GM08714 (cell line): ENCODE results near the gene KAZN.

Experiments used
- H3K4me3 ChIP-seq: fragments of 200-500 bp; sonication (Bioruptor generic); 2 replicates; pipeline ENCODE4 v1.5.1; 2014; ENCODE audit warnings: mild to moderate bottlenecking, low read length, inconsistent platforms
- ZNF274 ChIP-seq: IDR thresholded peaks from 2 replicates; pipeline ENCODE4 v1.6.1; 2012; ENCODE audit warnings: mild to moderate bottlenecking, low read depth, low read length

KAZN gene

GRCh38 chr1:14725695-14726094 is 127.2 kb downstream of the KAZN start:
- TF ChIP-seq ZNF274 = no peak
- H3K4me3 ChIP-seq = no peak overlapping the region

- TF ChIP-seq ZNF274 = no peak
- H3K4me3 ChIP-seq = no peak overlapping the region
These were observed 128.1 kb downstream of the KAZN start for GRCh38 chr1:14726606-14727005.

GRCh38 chr1:14728516-14728915 is 130.0 kb downstream of the KAZN start:
- H3K4me3 ChIP-seq = no peak overlapping the region
- TF ChIP-seq ZNF274 = no peak

- no peak overlapping the region for H3K4me3 ChIP-seq
- TF ChIP-seq ZNF274 = no peak
These were observed 134.2 kb downstream of the KAZN start for GRCh38 chr1:14732728-14733047.

GRCh38 chr1:14733048-14733778 is 134.7 kb downstream of the KAZN start:
- no peak overlapping the region for H3K4me3 ChIP-seq
- TF ChIP-seq ZNF274 = no peak

- H3K4me3 ChIP-seq = no peak overlapping the region
- TF ChIP-seq ZNF274 = no peak
These were observed 135.3 kb downstream of the KAZN start for GRCh38 chr1:14733779-14734140.

GRCh38 chr1:14735841-14736240 is 137.4 kb downstream of the KAZN start:
- TF ChIP-seq ZNF274 = no peak
- H3K4me3 ChIP-seq = no peak overlapping the region

GRCh38 chr1:14737561-14738094 is 139.1 kb downstream of the KAZN start:
- TF ChIP-seq ZNF274 = no peak
- H3K4me3 ChIP-seq = no peak overlapping the region

- TF ChIP-seq ZNF274 = no peak
- H3K4me3 ChIP-seq = no peak overlapping the region
These were observed 139.8 kb downstream of the KAZN start for GRCh38 chr1:14738235-14738634.

- H3K4me3 ChIP-seq = no peak overlapping the region
- TF ChIP-seq ZNF274 = no peak
These were observed 140.2 kb downstream of the KAZN start for GRCh38 chr1:14738647-14739046.

GRCh38 chr1:14739082-14739832 is 140.8 kb downstream of the KAZN start:
- no peak overlapping the region for H3K4me3 ChIP-seq
- no peak for TF ChIP-seq ZNF274

GRCh38 chr1:14740016-14740415 is 141.5 kb downstream of the KAZN start:
- no peak for TF ChIP-seq ZNF274
- H3K4me3 ChIP-seq = no peak overlapping the region

GRCh38 chr1:14741082-14741481 is 142.6 kb downstream of the KAZN start:
- TF ChIP-seq ZNF274 = no peak

GRCh38 chr1:14741532-14741931 is 143.0 kb downstream of the KAZN start:
- TF ChIP-seq ZNF274 = no peak

More at GRCh38 chr1:14741082-14741481, 142.6 kb downstream of the KAZN start:
- H3K4me3 ChIP-seq = no peak overlapping the region

GRCh38 chr1:14742181-14742980 is 143.9 kb downstream of the KAZN start:
- H3K4me3 ChIP-seq = no peak overlapping the region
- no peak for TF ChIP-seq ZNF274

More at GRCh38 chr1:14741532-14741931, 143.0 kb downstream of the KAZN start:
- H3K4me3 ChIP-seq = no peak overlapping the region

- TF ChIP-seq ZNF274 = no peak
These were observed 144.9 kb downstream of the KAZN start for GRCh38 chr1:14743368-14743767.

More at GRCh38 chr1:14743368-14743767, 144.9 kb downstream of the KAZN start:
- no peak overlapping the region for H3K4me3 ChIP-seq
